Sciatic nerve (tissue), 2 donors: ENCODE measurements around the gene APEH. TPM values are rescaled to one million over a fixed set of nuclear protein-coding genes. Genes with fewer than 3 reads are reported as not detected.

Experiments
- ATAC-seq: fragments of 200-7000 bp; cut with Tn5 transposase; one replicate; pipeline ENCODE4 v1.9.1; 2020; ENCODE audit warnings: mild to moderate bottlenecking, moderate library complexity
- DNase-seq: peaks from one replicate; pipeline ENCODE4 v3.0.0-alpha.2; 2020; ENCODE audit warnings: low spot score
- intact Hi-C: fragments of 100-400 bp; cut with DNase I; formaldehyde crosslinking; loops from one replicate; pipeline ENCODE4 v1.14.2; 2022
- total RNA-seq: library from RNA; stranded (reverse); fragmentation: NEBNext Ultra II Directional; extraction: Animal tissue kit (Norgen Biotek cat#: 25700); gene quantifications from one replicate; pipeline ENCODE4 v1.2.1, GENCODE V29; 2021
- donor health status: DM: no; HTN: no; CAD: no.
- donor health status: DM: no; HTN: no; CAD: no.

Gene APEH
- total RNA-seq, 1 donor from 2014 or later = 51.0 TPM

DNA sequence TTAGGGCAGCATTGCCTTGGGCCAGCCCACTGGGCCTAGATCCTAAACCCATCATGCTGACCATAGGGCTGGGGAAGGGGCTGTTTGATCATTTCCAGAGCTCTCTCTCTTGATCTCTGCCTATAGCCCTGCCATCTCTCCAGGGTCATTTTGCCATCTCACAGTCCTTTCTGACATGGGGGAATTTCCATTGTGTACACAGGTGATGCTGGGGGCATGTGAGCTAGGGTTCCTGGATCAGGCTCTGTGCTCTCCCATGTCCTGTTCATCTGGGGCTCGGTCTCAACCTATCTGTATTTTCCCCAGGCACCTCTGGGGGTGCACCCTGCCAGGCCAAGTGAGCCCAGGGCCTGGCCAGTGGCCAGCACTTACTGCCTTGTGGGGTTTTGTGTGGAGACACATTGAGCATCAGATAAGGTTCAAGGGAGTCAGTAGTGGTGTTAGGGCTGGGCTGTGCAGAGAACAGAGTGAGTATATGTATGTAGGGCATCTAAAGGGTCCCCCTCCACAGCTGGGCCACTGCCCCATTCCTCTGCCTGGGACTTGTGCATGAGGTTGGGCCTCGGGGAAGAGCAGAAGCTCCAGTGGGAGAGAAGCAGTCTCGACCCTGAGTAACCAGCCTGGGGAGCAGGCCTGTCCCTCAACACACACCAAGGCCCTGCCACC is 25.7 kb upstream of the APEH start:
- ATAC-seq = no peak
- intact Hi-C loops = no loop called here
- DNase-seq = no peak

- DNase-seq (no peak), ATAC-seq (no peak)
- intact Hi-C loops = no loop called here
Observed at GRCh38 chr3:49649576-49649975, 24.6 kb upstream of the APEH start.

GRCh38 chr3:49650177-49650576 is 24.0 kb upstream of the APEH start:
- intact Hi-C loops = no loop called here
- ATAC-seq = no peak

GRCh38 chr3:49650637-49651036 is 23.5 kb upstream of the APEH start:
- no peak for DNase-seq
- intact Hi-C loops = no loop called here

More at GRCh38 chr3:49650177-49650576, 24.0 kb upstream of the APEH start:
- DNase-seq = no peak

GRCh38 chr3:49652218-49652902 is 21.8 kb upstream of the APEH start:
- ATAC-seq = no peak
- DNase-seq = no peak
- intact Hi-C loops = no loop called here

More at GRCh38 chr3:49650637-49651036, 23.5 kb upstream of the APEH start:
- no peak for ATAC-seq

GRCh38 chr3:49652903-49653415 is 21.2 kb upstream of the APEH start:
- no peak for DNase-seq
- intact Hi-C loops = no loop called here
- no peak for ATAC-seq

DNA sequence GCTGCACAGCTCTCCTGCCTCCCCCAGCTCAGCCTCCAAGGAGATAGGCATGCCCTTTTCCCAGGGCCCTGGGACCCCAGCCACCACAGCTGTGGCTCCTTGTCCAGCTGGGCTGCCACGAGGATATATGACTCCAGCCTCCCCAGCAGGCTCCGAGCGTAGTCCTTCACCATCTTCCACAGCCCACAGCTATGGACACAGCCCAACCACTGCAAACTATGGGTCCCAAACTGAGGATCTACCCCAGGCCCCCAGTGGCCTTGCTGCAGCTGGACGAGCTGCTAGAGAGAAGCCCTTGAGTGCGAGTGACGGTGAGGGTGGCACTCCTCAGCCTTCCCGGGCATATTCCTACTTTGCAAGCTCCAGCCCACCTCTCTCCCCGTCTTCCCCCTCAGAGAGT is 20.5 kb upstream of the APEH start:
- ATAC-seq (no peak), DNase-seq (no peak)
- intact Hi-C loops = no loop called here

- ATAC-seq (no peak), DNase-seq (no peak)
- intact Hi-C loops = no loop called here
Observed at GRCh38 chr3:49654176-49654825, 19.9 kb upstream of the APEH start.

- DNase-seq = no peak
- intact Hi-C loops = no loop called here
- ATAC-seq = no peak
Observed at GRCh38 chr3:49654955-49655556, 19.1 kb upstream of the APEH start.

- intact Hi-C loops = no loop called here
- no peak for DNase-seq
- ATAC-seq = no peak
Observed at GRCh38 chr3:49655731-49656285, 18.3 kb upstream of the APEH start.

DNA sequence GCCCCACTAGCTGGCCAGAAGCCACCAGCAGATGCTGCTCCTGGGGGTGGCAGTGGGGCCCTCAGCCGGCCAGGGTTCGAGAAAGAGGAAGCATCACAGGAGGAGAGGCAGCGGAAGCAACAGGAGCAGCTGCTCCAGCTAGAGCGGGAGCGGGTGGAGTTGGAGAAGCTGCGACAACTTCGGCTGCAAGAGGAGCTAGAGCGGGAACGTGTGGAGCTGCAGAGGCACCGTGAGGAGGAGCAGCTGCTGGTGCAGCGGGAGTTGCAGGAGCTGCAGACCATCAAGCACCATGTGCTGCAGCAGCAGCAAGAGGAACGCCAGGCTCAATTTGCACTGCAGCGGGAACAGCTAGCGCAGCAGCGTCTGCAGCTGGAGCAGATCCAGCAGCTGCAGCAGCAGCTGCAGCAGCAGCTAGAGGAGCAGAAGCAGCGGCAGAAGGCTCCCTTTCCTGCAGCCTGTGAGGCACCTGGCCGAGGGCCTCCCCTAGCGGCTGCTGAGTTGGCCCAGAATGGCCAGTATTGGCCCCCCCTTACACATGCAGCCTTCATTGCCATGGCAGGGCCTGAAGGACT is 17.5 kb upstream of the APEH start:
- no peak for ATAC-seq
- intact Hi-C loops = no loop called here
- DNase-seq = no peak

- intact Hi-C loops = no loop called here
- DNase-seq (no peak), ATAC-seq (no peak)
Observed at GRCh38 chr3:49657208-49657915, 16.8 kb upstream of the APEH start.

DNA sequence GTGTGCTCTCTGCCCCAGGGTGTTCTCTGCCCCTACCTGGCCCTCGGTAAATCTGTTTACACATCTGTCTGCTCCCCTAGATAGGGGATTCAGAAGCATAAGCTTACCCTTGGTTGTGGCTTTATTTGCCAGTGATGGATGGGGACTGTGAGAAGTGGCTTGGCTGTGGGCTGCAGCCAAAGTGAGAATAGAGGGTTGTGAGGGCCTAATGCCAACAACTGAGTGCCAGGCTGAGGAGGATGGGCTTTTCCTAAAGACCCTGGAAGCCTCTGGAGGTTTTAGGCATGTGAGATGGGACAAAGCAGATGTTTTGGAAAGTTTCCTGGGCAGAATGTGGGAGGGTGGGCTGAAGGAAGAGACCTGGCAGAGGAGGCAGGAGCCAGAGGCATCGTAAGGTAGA is 15.4 kb upstream of the APEH start:
- intact Hi-C loops = no loop called here
- no peak for ATAC-seq
- no peak for DNase-seq

DNA sequence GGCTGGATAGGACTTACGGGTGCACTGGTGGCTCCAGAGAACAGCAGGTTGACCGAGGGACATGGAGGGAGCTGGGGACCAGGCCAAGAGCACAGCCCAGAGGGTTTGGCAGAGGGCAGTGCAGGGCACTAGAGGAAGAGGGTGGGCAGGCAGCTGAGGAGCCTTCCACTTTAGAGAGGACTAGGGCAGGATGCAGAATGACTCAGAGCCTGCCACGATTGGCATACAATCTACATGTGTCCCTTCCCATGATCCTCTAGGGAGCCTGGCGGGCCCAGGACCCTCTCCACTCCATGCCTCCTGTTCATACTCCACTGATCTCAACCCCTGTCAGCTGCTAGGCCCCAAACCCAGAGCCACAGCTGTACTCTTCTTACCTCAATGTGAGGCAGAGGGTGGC is 14.4 kb upstream of the APEH start:
- ATAC-seq (no peak), DNase-seq (no peak)
- intact Hi-C loops = no loop called here

DNA sequence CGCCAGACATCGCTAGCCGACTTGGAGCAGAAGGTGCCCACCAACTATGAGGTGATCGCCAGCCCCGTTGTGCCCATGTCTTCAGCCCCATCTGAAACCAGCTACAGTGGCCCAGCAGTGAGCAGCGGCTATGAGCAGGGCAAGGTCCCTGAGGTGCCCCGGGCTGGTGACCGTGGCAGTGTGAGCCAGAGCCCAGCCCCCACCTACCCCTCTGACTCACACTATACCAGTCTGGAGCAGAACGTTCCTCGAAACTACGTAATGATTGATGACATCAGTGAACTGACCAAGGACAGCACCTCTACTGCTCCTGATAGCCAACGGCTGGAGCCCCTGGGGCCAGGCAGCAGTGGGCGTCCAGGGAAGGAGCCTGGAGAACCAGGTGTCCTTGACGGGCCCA is 12.9 kb upstream of the APEH start:
- intact Hi-C loops = no loop called here
- DNase-seq (no peak), ATAC-seq (no peak)

DNA sequence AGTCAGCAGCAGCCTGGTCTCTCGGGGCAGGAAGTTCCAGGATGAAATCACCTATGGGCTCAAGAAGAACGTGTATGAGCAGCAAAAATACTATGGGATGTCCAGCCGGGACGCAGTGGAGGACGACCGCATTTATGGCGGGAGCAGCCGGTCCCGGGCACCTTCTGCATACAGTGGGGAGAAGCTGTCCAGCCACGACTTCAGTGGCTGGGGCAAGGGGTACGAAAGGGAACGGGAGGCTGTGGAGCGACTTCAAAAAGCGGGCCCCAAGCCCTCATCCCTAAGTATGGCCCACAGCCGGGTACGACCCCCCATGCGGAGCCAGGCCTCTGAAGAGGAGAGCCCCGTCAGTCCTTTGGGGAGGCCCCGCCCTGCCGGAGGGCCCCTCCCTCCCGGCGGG is 12.1 kb upstream of the APEH start:
- DNase-seq (no peak), ATAC-seq (no peak)
- intact Hi-C loops = no loop called here

- ATAC-seq = no peak
- intact Hi-C loops = no loop called here
- no peak for DNase-seq
Observed at GRCh38 chr3:49662720-49663413, 11.3 kb upstream of the APEH start.

- DNase-seq (no peak), ATAC-seq (no peak)
- intact Hi-C loops = no loop called here
Observed at GRCh38 chr3:49663831-49664230, 10.3 kb upstream of the APEH start.
